Muscle of back (tissue), 11 donors: ENCODE measurements around the gene CHMP4A. TPM values are rescaled to one million over a fixed set of nuclear protein-coding genes. Genes with fewer than 3 reads are reported as not detected.
"Not testable (repeated sequence)": the region's sequence is repeated elsewhere in the genome, so short reads cannot be mapped to it uniquely, and the experiment has no call there.

Experiments used
- DNase-seq, 3 donors: peaks; one replicate each; pipeline versions ENCODE4 v3.0.0 to v3.0.0-alpha.2; 2013
- polyA plus RNA-seq, 10 donors: library from polyadenylated mRNA; unstranded; fragments of 120-200 nt; gene quantifications; one replicate each; pipeline ENCODE4 v1.2.1, GENCODE V29; 2013; ENCODE audit not compliant: insufficient read length in 10 of 10

The CHMP4A gene
- polyA plus RNA-seq, 10 donors: 26.0 to 44.1 (median 34.5) TPM

DNA sequence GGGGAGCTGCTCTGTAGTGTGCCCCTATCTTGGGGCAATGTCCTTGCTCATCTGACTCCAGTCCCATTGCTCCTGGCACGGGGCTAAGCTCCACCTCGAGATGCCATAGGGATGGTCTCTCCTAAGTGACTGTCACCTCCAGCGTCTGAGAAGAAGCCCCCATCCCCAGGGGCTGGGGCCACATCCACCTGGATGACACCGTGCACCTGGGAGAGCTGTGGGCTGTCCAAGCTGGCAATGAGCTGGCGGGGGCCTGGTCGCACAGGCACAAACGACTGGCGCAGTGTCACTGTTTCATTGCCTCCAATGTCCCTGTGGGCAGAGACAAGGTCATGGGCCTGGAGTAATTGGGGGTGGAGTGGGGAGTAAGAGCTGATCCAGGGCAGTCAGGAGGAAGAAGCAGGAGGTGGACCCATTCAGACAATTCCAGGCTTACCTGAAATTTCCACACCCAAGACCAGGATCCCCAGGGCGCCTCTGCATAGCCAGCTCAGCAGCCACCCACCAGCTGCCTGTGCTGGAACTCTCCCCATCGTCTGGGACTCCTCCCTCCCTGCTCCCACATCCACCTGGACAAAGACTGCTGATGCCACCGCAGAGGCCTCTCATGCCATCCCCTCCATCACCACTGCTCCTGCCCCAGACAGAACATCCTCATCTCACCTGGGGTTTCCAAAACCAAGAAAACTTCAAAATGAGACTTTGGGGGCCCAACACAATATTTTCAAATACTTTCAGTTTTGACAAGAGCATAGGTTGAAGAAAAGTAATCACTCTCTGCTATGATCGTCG, 36.1 kb upstream of the CHMP4A start:
- no peak for DNase-seq

- DNase-seq: no peak
Measured at GRCh38 chr14:24247422-24247821, 34.1 kb upstream of the CHMP4A start.

GRCh38 chr14:24246765-24247212, 33.5 kb upstream of the CHMP4A start:
- no peak for DNase-seq

GRCh38 chr14:24245350-24245749, 32.1 kb upstream of the CHMP4A start:
- DNase-seq: not testable (repeated sequence)

DNA sequence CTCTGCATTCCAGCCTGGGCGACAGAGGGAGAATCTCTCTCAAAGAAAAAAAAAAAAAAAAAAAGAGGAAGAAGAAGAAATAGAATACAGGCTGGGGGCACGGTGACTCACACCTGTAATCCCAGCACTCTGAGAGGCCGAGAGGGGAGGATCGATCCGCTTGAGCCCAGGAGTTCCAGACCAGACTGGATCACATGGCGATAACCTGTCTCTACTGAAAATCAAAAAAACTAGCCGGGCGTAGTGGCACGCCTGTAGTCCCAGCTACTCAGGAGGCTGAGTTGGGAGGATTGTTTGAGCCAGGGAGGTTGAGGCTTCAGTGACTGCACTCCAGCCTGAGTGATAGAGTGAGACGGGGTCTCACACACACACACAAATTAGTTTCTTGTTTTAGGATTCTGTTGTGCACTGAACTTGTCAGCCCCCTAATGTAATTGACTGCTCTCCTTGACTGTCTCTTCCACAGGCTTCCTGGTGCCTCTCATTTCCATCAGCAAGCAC, 30.1 kb upstream of the CHMP4A start:
- peak in 1 of 3 donors; percentile 14 for DNase-seq

GRCh38 chr14:24241829-24242443, 28.6 kb upstream of the CHMP4A start:
- DNase-seq: peak in 2 of 3 donors; percentile 6 to 96

DNA sequence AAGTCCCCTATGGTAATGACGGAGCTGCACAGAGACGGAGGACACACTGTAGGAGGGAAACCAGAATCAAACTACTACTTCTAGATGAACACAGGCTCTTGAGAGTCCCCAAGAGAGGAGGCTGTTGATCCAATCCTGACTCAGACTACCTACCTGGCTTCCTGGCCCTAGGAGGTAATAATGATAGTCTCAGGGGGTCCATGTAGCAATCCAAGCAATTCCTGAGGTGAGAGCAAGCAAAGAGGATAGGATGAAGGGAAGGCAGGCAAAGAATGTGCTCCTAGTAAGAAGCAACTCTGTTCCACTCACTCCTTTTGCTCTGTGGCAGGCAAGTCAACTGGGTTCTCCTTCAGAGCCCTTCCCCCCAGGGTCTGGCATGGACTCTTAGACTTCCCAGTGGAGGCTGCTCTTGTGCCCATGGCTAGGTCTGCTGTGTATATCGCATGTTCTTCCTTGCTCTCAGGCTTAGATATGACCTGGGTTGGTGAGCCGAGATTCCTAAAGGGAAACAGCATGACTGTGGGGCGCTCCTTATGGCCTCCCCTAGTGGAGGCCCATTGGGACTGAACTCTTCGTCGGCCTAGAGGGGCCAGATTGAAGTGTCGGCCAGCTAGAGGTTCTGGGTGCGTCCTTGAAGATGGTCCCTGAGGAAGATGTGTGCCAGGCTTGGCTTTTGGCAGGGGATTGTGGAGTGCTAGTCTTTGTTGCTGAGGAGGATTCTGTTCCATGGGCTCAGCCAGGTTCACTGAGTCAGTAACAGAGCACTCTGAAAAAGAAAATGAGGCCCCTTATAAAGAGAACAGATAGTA, 27.0 kb upstream of the CHMP4A start:
- no peak for DNase-seq

DNA sequence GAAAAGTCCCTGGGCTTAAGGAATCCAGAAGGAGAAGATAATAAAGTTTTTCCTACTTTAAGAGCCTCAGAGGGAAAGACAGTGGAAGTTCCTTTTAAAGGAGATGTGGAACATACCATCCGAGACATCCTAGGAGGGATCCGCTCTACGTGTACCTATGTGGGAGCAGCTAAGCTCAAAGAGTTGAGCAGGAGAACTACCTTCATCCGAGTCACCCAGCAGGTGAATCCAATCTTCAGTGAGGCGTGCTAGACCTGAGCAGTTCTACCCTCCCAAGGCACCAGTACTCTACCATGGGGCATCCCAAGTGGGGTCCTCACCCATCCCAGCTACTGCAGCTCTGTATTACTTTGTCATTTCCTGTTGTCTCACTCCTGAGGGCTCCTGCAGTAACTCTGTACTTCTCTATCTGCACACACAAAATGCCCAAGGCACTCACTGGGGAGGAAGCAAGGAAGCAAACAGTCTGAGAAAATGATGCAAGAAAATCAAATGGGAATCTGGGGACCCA, 25.3 kb upstream of the CHMP4A start:
- DNase-seq: no peak

GRCh38 chr14:24238123-24238522, 24.8 kb upstream of the CHMP4A start:
- DNase-seq: no peak

DNA sequence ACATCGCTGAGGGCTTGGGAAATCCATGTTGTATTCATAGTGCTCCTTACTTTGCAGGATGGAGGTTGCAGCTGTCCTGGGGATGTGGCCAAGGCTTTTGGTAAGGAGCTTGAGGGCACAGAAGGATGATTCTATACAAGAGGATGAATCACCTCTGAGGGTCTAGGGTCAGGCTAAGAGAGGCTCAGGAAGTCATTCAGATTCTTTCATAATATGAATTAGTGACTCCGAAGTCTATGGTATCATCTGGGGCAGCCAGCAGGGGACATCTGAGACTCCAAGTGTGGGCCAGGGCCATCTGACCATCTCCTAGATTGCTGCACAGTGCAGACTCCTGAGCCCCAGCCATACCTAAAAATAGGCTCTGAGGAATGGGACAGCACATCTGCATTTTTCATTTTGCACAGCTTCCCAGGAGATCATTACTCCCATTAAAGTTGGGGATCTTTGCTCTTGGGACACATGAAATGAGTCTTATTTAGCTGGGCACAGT, 24.2 kb upstream of the CHMP4A start:
- no peak for DNase-seq

DNA sequence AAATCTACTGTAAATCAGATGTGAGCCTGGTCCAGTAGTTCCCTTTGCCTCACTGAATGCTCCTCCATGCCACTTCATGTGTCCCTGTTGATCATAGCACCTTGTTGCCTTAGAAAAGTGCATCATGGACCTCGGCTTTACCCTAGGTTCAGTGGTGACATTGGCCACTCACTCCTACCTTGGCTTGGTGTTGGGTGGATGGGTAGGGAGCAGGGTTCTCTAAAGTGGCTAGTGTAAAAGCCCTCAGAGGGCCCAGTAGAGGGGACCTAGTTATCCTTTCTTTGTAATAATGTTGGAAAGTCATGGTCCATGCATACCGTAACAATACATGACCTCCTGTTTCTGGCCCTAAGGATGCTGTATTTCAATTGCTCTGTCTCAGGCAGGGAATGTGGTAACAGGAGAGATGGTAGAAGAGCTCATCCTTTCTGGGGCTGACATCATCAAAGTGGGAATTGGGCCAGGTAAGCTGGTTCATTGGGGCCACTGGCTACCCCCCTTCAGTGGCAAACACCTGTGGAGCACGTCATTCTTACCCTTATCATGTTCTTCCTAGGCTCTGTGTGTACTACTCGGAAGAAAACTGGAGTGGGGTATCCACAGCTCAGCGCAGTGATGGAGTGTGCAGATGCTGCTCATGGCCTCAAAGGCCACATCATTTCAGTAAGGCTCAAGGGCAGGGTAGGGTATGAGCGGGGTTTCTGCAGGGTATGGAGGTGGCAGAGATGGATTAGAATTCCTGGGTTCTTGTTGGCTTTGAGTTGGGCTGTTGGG, 23.6 kb upstream of the CHMP4A start:
- DNase-seq: no peak

GRCh38 chr14:24235804-24236688, 22.8 kb upstream of the CHMP4A start:
- no peak for DNase-seq

- DNase-seq: no peak
Measured at GRCh38 chr14:24234095-24235005, 21.1 kb upstream of the CHMP4A start.

GRCh38 chr14:24233538-24233866, 20.2 kb upstream of the CHMP4A start:
- no peak for DNase-seq

GRCh38 chr14:24232645-24233537, 19.6 kb upstream of the CHMP4A start, which contains the start of gene GMPR2:
TSS of gene GMPR2 (plus strand) at chr14:24232929. CDS start at chr14:24233254, 325 bp downstream.
- DNase-seq: no peak

- DNase-seq: peak; percentile 91 to 97 (median 96)
Measured at GRCh38 chr14:24232121-24232644, 18.9 kb upstream of the CHMP4A start, which contains the start of gene NEDD8. TSS of gene NEDD8 (minus strand) at chr14:24232367. CDS start at chr14:24232267, 100 bp downstream.
